Hepatocyte (in vitro differentiated cells): ENCODE measurements around the gene RNF166. TPM values are rescaled to one million over a fixed set of nuclear protein-coding genes. Genes with fewer than 3 reads are reported as not detected.

Experiments
- DNase-seq: peaks from one replicate; pipeline ENCODE4 v3.0.0-alpha.2; 2016; ENCODE audit warnings: low spot score
- H2AFZ ChIP-seq: fragments of 200-600 bp; sonication (generic); 2 replicates; pipeline ENCODE4 v1.6.0; 2016; ENCODE audit warnings: antibody characterized with exemption, mild to moderate bottlenecking
- H3K27ac ChIP-seq: fragments of 200-600 bp; sonication (generic); 2 replicates; pipeline ENCODE4 v1.5.1; 2016; ENCODE audit warnings: mild to moderate bottlenecking
- H3K27me3 ChIP-seq: fragments of 200-600 bp; sonication (generic); 2 replicates; pipeline ENCODE4 v1.6.1; 2016
- H3K36me3 ChIP-seq: fragments of 200-600 bp; sonication (generic); replicated peaks from 2 replicates; pipeline ENCODE4 v1.5.1; 2016; ENCODE audit warnings: low read depth; ENCODE audit not compliant: insufficient read depth
- H3K4me1 ChIP-seq: fragments of 200-600 bp; sonication (generic); 2 replicates; pipeline ENCODE4 v1.5.1; 2016; ENCODE audit warnings: mild to moderate bottlenecking, moderate library complexity; ENCODE audit not compliant: insufficient read depth
- H3K4me2 ChIP-seq: fragments of 200-600 bp; sonication (generic); 2 replicates; pipeline ENCODE4 v1.6.0; 2016
- H3K4me3 ChIP-seq: fragments of 200-600 bp; sonication (generic); 2 replicates; pipeline ENCODE4 v1.5.1; 2016; ENCODE audit warnings: mild to moderate bottlenecking
- H3K79me2 ChIP-seq: fragments of 200-600 bp; sonication (generic); 2 replicates; pipeline ENCODE4 v1.6.0; 2017; ENCODE audit warnings: mild to moderate bottlenecking
- H3K9me2 ChIP-seq: fragments of 200-600 bp; sonication (generic); replicated peaks from 2 replicates; pipeline ENCODE4 v1.6.0; 2017; ENCODE audit warnings: mild to moderate bottlenecking; ENCODE audit not compliant: insufficient read depth
- H3K9me3 ChIP-seq: fragments of 200-600 bp; sonication (generic); 2 replicates; pipeline ENCODE4 v1.5.1; 2016; ENCODE audit warnings: low read depth, mild to moderate bottlenecking
- H4K20me1 ChIP-seq: fragments of 200-600 bp; sonication (generic); 2 replicates; pipeline ENCODE4 v1.6.0; 2016; ENCODE audit warnings: mild to moderate bottlenecking; ENCODE audit not compliant: insufficient read depth, poor library complexity, severe bottlenecking
- CTCF ChIP-seq: fragments of 200-600 bp; sonication (generic); IDR thresholded peaks from 2 replicates; pipeline ENCODE4 v1.5.1; 2016; ENCODE audit warnings: antibody characterized with exemption, mild to moderate bottlenecking; ENCODE audit not compliant: poor library complexity
- EZH2 ChIP-seq: fragments of 200-600 bp; sonication (generic); IDR thresholded peaks from 2 replicates; pipeline ENCODE4 v1.6.1; 2016; ENCODE audit warnings: antibody characterized with exemption, mild to moderate bottlenecking, borderline replicate concordance
- EZH2phosphoT487 ChIP-seq: fragments of 200-600 bp; sonication (generic); IDR thresholded peaks from one replicate; pipeline ENCODE4 v1.6.1; 2018; ENCODE audit warnings: antibody characterized with exemption, mild to moderate bottlenecking, low read depth, moderate library complexity; ENCODE audit not compliant: unreplicated experiment, severe bottlenecking
- WGBS: methylation state at CpG from one replicate; pipeline ENCODE4 v1.1.6; 2016; ENCODE audit warnings: low lambda C conversion rate; ENCODE audit errors: missing lambda C conversion rate; 5-methylcytosine and 5-hydroxymethylcytosine counted together
- polyA plus RNA-seq: library from polyadenylated mRNA; unstranded; fragments of >200 nt; fragmentation: Nextera tagmentation; extraction: Ambion mirVana; gene quantifications from 2 replicates; pipeline ENCODE4 v1.2.1, GENCODE V29; 2016
- total RNA-seq: library from RNA; depleted of rRNA; stranded (reverse); fragments of >200 nt; gene quantifications from 2 replicates; pipeline ENCODE4 v1.2.3, GENCODE V29; 2014

The RNF166 gene
- total and polyA plus RNA-seq, 2 experiments from 2014 or later = 10.1 to 16.8 TPM

DNA sequence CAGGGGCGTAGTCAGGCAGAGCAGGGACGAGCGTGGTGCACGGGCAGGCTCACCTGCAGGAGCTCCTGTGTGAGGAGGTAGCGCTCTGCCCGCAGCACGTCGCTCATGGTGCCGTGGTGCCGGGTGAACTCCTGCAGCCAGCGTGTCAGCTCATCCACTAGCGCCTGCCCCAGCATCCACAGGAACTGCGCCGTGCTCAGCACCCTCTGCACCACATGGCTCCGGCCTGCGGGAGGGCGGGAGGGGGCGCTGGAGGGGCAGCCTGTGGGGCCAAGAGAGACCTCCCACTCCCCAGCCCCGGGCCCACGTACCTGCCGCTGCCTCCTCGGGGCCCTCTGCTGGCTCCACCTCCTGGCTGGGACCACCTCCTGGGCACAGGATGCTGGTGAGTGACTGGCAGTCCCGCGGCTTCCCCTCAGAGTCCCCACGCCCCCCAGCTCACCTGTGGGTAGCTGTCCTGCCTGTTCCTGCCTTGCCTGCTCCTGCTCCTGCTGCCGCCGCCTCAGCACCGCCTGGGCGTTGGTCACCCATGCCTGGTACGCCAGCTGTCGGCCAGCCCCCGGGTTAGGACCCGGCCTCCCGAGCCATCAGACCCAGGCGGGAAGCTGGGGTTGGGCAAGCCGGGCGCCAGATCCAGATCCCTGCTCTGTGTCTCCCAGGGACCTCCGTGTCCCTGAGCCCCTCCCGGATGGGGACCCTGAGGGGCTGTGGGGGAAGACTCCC lies 16.7 kb upstream of the RNF166 start:
- Histone ChIP-seq H3K27ac (no peak overlapping the region), H3K79me2 (no peaks in the 10 kb centered on the region), H3K9me3 (no peaks in the 10 kb centered on the region), H4K20me1 (no peaks in the 10 kb centered on the region), H3K9me2 (no peaks in the 10 kb centered on the region), H3K4me2 (no peak overlapping the region), H3K36me3 (no peaks in the 10 kb centered on the region), H3K27me3 (no peaks in the 10 kb centered on the region), H3K4me3 (no peak overlapping the region), H2AFZ (no peak overlapping the region), H3K4me1 (no peaks in the 10 kb centered on the region)
- WGBS = 96% methylated on average over 33 of the region's 39 CpGs
- DNase-seq = no peak
- TF ChIP-seq EZH2phosphoT487 = no peak
- no peak for TF ChIP-seq EZH2
- no peak for TF ChIP-seq CTCF

DNA sequence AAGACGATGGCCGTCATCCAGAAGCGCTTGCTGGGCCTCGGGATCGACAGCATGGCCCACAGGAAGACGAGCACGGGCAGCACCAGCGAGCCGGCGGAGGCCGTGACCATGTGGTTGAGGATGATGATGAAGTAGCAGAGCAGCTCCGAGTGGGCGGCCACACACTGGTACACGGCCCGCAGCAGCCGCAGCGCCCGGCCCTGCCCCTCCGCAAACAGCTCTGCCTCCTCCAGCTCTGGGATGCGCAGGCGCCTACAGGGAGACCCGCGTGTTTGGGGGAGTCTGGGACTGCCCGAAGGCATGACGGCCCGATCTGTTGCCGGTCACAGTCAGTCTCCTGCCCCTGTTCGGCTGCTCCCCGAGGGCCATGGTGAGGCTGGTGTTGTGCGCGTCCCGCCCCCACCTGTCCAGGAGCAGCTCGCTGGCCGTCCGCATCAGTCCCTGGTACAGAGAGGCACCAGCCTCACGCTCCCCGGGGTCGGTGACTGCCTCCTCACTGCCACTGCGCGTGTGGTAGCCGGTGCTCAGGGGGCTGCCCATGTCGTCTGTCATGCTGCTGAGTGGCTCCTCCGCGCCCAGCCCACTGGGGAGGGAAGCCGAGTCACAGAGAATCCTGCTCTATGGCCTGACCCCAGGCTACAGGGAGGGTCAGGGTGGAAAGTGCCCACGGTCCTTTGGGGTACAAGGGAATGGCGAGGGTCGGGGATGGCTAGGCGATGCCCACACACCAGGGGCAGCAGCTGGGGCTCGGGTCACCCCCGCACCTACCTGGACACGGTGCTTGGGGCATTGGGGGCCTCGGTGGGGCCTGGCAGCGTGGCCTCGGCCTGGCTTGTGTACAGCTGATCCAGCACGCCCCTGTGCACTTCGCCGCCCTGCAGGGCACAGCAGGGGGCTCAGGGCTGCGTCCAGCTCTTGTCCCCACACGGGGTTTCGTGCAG lies 15.9 kb upstream of the RNF166 start:
- WGBS = 98% methylated on average over 53 of the region's 61 CpGs
- no peaks in the 10 kb centered on the region for H3K9me3 ChIP-seq
- no peaks in the 10 kb centered on the region for H3K27me3 ChIP-seq
- no peak overlapping the region for H3K4me2 ChIP-seq
- no peak overlapping the region for H3K27ac ChIP-seq
- no peaks in the 10 kb centered on the region for H4K20me1 ChIP-seq
- H2AFZ ChIP-seq = no peak overlapping the region
- H3K9me2 ChIP-seq = no peaks in the 10 kb centered on the region
- no peaks in the 10 kb centered on the region for H3K4me1 ChIP-seq
- no peaks in the 10 kb centered on the region for H3K36me3 ChIP-seq
- H3K79me2 ChIP-seq = no peaks in the 10 kb centered on the region
- no peak for TF ChIP-seq EZH2phosphoT487
- H3K4me3 ChIP-seq = no peak overlapping the region
- no peak for DNase-seq

DNA sequence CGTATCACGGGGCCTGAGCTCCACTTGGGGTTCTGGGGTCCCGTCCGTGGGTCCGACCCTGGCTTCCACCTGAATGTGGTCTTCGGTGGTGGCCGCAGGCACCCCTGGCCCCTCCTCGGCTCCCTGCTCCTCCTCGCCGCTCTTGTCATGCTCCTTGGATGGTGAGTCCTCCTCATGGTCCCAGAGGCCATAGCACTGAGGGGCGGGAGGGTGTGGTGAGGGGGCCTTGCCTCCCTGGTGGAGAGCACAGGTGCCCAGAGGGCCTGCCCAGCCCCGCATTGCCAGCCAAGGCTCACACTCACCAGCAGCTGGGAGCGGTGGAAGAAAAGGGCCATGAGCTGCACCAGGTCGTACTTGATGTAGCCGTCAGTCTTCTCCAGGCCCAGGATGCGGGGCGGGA lies 15.0 kb upstream of the RNF166 start:
- Histone ChIP-seq H3K36me3 (no peaks in the 10 kb centered on the region), H3K79me2 (no peaks in the 10 kb centered on the region), H3K27me3 (no peaks in the 10 kb centered on the region), H3K4me1 (no peaks in the 10 kb centered on the region), H4K20me1 (no peaks in the 10 kb centered on the region), H2AFZ (no peak overlapping the region), H3K9me2 (no peaks in the 10 kb centered on the region), H3K27ac (no peak overlapping the region), H3K9me3 (no peaks in the 10 kb centered on the region), H3K4me2 (no peak overlapping the region), H3K4me3 (no peak overlapping the region)
- no peak for DNase-seq
- TF ChIP-seq EZH2 = no peak
- TF ChIP-seq EZH2phosphoT487 = no peak
- no peak for TF ChIP-seq CTCF
- 97% methylated on average over 17 of the region's 17 CpGs for WGBS

DNA sequence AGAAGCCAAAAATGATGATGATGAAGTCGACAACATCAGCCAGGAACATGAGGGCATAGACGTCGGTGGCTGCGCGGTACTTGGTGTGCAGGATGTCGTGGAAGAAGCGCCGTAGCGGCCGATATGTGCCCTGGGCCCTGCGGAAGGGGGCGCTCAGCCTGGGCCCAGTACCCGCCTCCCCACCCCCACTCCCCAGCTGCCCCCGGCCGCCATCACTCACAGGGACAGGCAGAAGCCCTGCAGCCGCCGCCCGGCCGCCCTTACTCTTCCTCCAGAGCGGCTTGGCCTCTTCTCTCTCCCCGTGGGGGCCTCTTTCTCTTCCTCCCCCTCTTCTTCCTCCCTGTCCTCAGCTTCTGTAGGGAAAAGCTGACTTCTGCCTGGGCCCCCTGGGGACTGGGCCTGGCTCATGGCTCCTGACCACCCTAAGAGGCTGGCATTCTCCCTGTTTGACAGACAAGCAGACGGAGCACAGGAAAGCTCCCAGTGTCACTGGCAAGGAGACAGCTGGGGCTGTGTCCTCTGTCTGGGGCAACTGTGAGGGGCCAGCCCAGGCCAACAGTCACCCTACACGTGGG lies 14.3 kb upstream of the RNF166 start:
- Histone ChIP-seq H3K4me3 (no peak overlapping the region), H3K79me2 (no peaks in the 10 kb centered on the region), H3K4me1 (no peaks in the 10 kb centered on the region), H2AFZ (no peak overlapping the region), H3K9me2 (no peaks in the 10 kb centered on the region), H3K27me3 (no peaks in the 10 kb centered on the region), H3K36me3 (no peaks in the 10 kb centered on the region), H3K9me3 (no peaks in the 10 kb centered on the region), H3K27ac (no peak overlapping the region), H3K4me2 (no peak overlapping the region), H4K20me1 (no peaks in the 10 kb centered on the region)
- DNase-seq = no peak
- WGBS = 97% methylated on average over 8 of the region's 23 CpGs
- TF ChIP-seq CTCF (no peak), EZH2 (no peak), EZH2phosphoT487 (no peak)
